Kasumi-1 (cell line): ENCODE measurements around the gene DLG5.
"Not testable (repeated sequence)": the region's sequence is repeated elsewhere in the genome, so short reads cannot be mapped to it uniquely, and the experiment has no call there.

Experiments used
- DNase-seq, 2 experiments: peaks; one replicate each; lab custom pipeline; 2025; lab: John Stamatoyannopoulos, UW

DLG5 gene

GRCh38 chr10:77768039-77768438 lies 158.5 kb downstream of the DLG5 start:
- DNase-seq: no peak

GRCh38 chr10:77763453-77764430 lies 162.8 kb downstream of the DLG5 start:
- DNase-seq: no peak

- not testable (repeated sequence) for DNase-seq
Observed at GRCh38 chr10:77758406-77758805, 168.1 kb downstream of the DLG5 start.

GRCh38 chr10:77756319-77757232 lies 170.0 kb downstream of the DLG5 start:
- DNase-seq: peak; percentile 49 to 80

- DNase-seq: no peak
Observed at GRCh38 chr10:77746047-77746707, 180.4 kb downstream of the DLG5 start.

GRCh38 chr10:77744245-77744644 lies 182.3 kb downstream of the DLG5 start:
- DNase-seq: no peak

- no peak for DNase-seq
Observed at GRCh38 chr10:77742172-77742571, 184.4 kb downstream of the DLG5 start.

GRCh38 chr10:77741746-77742145 lies 184.8 kb downstream of the DLG5 start:
- no peak for DNase-seq
